IMR-90 (cell line): ENCODE data around the gene MLEC. TPM values are rescaled to one million over a fixed set of nuclear protein-coding genes. Genes with fewer than 3 reads are reported as not detected.

Experiments
- ATAC-seq: fragments of 200-7000 bp; cut with Tn5 transposase; 2 replicates; pipeline ENCODE4 v1.9.1; 2020; ENCODE audit warnings: low read depth, mild to moderate bottlenecking, moderate library complexity
- BruUV-seq: library from RNA; stranded (reverse); fragments of 400-500 nt; replicated peaks from 2 replicates; lab custom pipeline; 2021; lab: Mats Ljungman, UMichigan
- CTCF ChIA-PET: fragments of 300-600 bp; formaldehyde crosslinking; extraction: SDS; loops from one replicate; lab custom pipeline; 2021; ENCODE audit warnings: antibody characterized with exemption; lab: Yijun Ruan, JAX
- POLR2A ChIA-PET: fragments of 300-600 bp; sonication (Branson Sonifier 250); formaldehyde crosslinking; loops from one replicate; lab custom pipeline; 2022; ENCODE audit warnings: antibody characterized with exemption; ENCODE audit not compliant: unreplicated experiment; lab: Charles Lee
- DNase-seq: peaks from one replicate; pipeline ENCODE4 v3.0.0; 2013
- H2AFZ ChIP-seq: replicated peaks from 2 replicates; pipeline ENCODE3; 2013; ENCODE audit warnings: low read length, mild to moderate bottlenecking; ENCODE audit not compliant: poor library complexity
- H2AK5ac ChIP-seq: 2 replicates; pipeline ENCODE4 v1.6.1; 2013; ENCODE audit warnings: low read depth, low read length, inconsistent platforms
- H2AK9ac ChIP-seq: replicated peaks from 2 replicates; pipeline ENCODE3; 2013; ENCODE audit warnings: mild to moderate bottlenecking, low read depth, low read length, moderate library complexity; ENCODE audit not compliant: poor library complexity
- H2BK120ac ChIP-seq: 2 replicates; pipeline ENCODE4 v1.6.1; 2013; ENCODE audit warnings: low read depth, low read length, inconsistent platforms
- H2BK15ac ChIP-seq: 3 replicates; pipeline ENCODE4 v1.6.1; 2013; ENCODE audit warnings: low read depth, low read length, inconsistent platforms
- H2BK20ac ChIP-seq: 2 replicates; pipeline ENCODE4 v1.6.1; 2013; ENCODE audit warnings: low read depth, mild to moderate bottlenecking, inconsistent platforms, low read length, moderate library complexity
- H2BK5ac ChIP-seq: 2 replicates; pipeline ENCODE4 v1.6.1; 2013; ENCODE audit warnings: mild to moderate bottlenecking, low read depth, low read length, inconsistent platforms; ENCODE audit not compliant: poor library complexity, severe bottlenecking
- H3K14ac ChIP-seq: replicated peaks from 2 replicates; pipeline ENCODE4 v1.6.1; 2013; ENCODE audit warnings: low read depth, low read length, inconsistent platforms
- H3K18ac ChIP-seq: 2 replicates; pipeline ENCODE4 v1.6.1; 2013; ENCODE audit warnings: low read depth, low read length, control low read depth
- H3K23ac ChIP-seq: 2 replicates; pipeline ENCODE4 v1.6.1; 2013; ENCODE audit warnings: low read depth, low read length, inconsistent platforms
- H3K27ac ChIP-seq: 2 replicates; pipeline ENCODE4 v1.5.1; 2013; ENCODE audit warnings: mild to moderate bottlenecking, control low read depth, low read length; ENCODE audit not compliant: insufficient read depth
- H3K27me3 ChIP-seq: 2 replicates; pipeline ENCODE4 v1.6.1; 2013; ENCODE audit warnings: low read length; ENCODE audit not compliant: control insufficient read depth, insufficient read depth
- H3K36me3 ChIP-seq: 2 replicates; pipeline ENCODE4 v1.6.1; 2013; ENCODE audit warnings: low read length, mixed read lengths; ENCODE audit not compliant: control insufficient read depth, insufficient read depth
- H3K4ac ChIP-seq: 2 replicates; pipeline ENCODE4 v1.6.1; 2013; ENCODE audit warnings: low read depth, low read length, inconsistent platforms
- H3K4me1 ChIP-seq: 2 replicates; pipeline ENCODE4 v1.6.1; 2013; ENCODE audit warnings: low read length, mixed read lengths; ENCODE audit not compliant: control insufficient read depth, insufficient read depth
- H3K4me2 ChIP-seq: 2 replicates; pipeline ENCODE4 v1.6.1; 2013; ENCODE audit warnings: low read depth, mild to moderate bottlenecking, control low read depth, low read length, moderate library complexity
- H3K4me3 ChIP-seq: 2 replicates; pipeline ENCODE4 v1.5.1; 2013; ENCODE audit warnings: low read depth, mild to moderate bottlenecking, control low read depth, low read length, moderate library complexity; ENCODE audit not compliant: insufficient read depth
- H3K56ac ChIP-seq: 2 replicates; pipeline ENCODE4 v1.6.1; 2013; ENCODE audit warnings: low read length, inconsistent platforms; ENCODE audit not compliant: insufficient read depth; ENCODE audit errors: extremely low read depth
- H3K79me1 ChIP-seq, 2 experiments: 2 replicates each; pipeline ENCODE4 v1.6.1; 2013; ENCODE audit warnings: low read length in 2 of 2, inconsistent platforms in 1 of 2, low read depth in 1 of 2
- H3K9ac ChIP-seq: 2 replicates; pipeline ENCODE4 v1.6.1; 2013; ENCODE audit warnings: low read depth, low read length, control low read depth
- H3K9me1 ChIP-seq: 2 replicates; pipeline ENCODE4 v1.6.1; 2013; ENCODE audit warnings: low read length, inconsistent platforms; ENCODE audit not compliant: insufficient read depth
- H3K9me3 ChIP-seq: 2 replicates; pipeline ENCODE4 v1.6.1; 2013; ENCODE audit warnings: low read length; ENCODE audit not compliant: control insufficient read depth, insufficient read depth
- H4K20me1 ChIP-seq: 2 replicates; pipeline ENCODE4 v1.6.1; 2013; ENCODE audit warnings: low read length, inconsistent platforms; ENCODE audit not compliant: insufficient read depth
- H4K5ac ChIP-seq: 2 replicates; pipeline ENCODE4 v1.6.1; 2013; ENCODE audit warnings: mild to moderate bottlenecking, low read depth, low read length, control low read depth
- H4K8ac ChIP-seq, 2 experiments: 2 replicates each; pipeline ENCODE4 v1.6.1; 2013; ENCODE audit warnings: low read depth in 2 of 2, low read length in 2 of 2, control low read depth in 1 of 2, inconsistent platforms in 1 of 2
- H4K91ac ChIP-seq: 2 replicates; pipeline ENCODE4 v1.6.1; 2013; ENCODE audit warnings: low read depth, low read length, inconsistent platforms; ENCODE audit not compliant: insufficient read depth
- FOS ChIP-seq: fragments of 150-350 bp; IDR thresholded peaks from 2 replicates; pipeline ENCODE4 v1.6.1; 2016; ENCODE audit warnings: low read depth, low read length
- RAD21 ChIP-seq: IDR thresholded peaks from 2 replicates; pipeline ENCODE4 v1.6.1; 2012; ENCODE audit warnings: low read length, improper control_type of control experiment
- SMC3 ChIP-seq: fragments of 150-350 bp; IDR thresholded peaks from 2 replicates; pipeline ENCODE4 v1.6.1; 2016; ENCODE audit warnings: low read depth, mild to moderate bottlenecking, antibody characterized with exemption, low read length, moderate library complexity
- WGBS, 2 experiments: methylation state at CpG; one replicate each; pipeline versions ENCODE4 v1.1.5 to v1.1.7; 2013; ENCODE audit warnings: missing lambda C conversion rate in 2 of 2; ENCODE audit not compliant: insufficient read length in 1 of 2; ENCODE audit errors: extremely low coverage in 2 of 2; 5-methylcytosine and 5-hydroxymethylcytosine counted together
- dilution Hi-C: fragments of 300-500 bp; cut with HindIII; formaldehyde crosslinking; loops from one replicate; pipeline ENCODE4 v1.14.3; 2018; ENCODE audit warnings: low sequenced_read_pairs; ENCODE audit not compliant: unreplicated experiment
- in situ Hi-C: fragments of 300-500 bp; cut with MboI; formaldehyde crosslinking; loops from 3 replicates; pipeline ENCODE4 v1.14.3; 2019; ENCODE audit warnings: low sequenced_read_pairs, inconsistent platforms, mixed read lengths
- intact Hi-C: fragments of 100-400 bp; cut with micrococcal nuclease; formaldehyde crosslinking; loops from 2 replicates; pipeline ENCODE4 v1.10.0; 2022
- polyA plus RNA-seq, 3 experiments: library from polyadenylated mRNA; depleted of rRNA; stranded (reverse); fragments of >200 nt; gene quantifications; 2 replicates each; pipeline ENCODE4 v1.2.3, GENCODE V29; 2012; ENCODE audit warnings: low replicate concordance in 1 of 3
- total RNA-seq: library from RNA; depleted of rRNA; stranded (reverse); fragments of >200 nt; gene quantifications from 2 replicates; pipeline ENCODE4 v1.2.3, GENCODE V29; 2012
- TF ChIP-seq, protein P1 (sequence below): conservative IDR thresholded peaks from 2 replicates; pipeline ENCODE4 v1.5.1; 2012; ENCODE audit warnings: mild to moderate bottlenecking, low read depth, low read length, improper control_type of control experiment

MLEC gene
- total and polyA plus RNA-seq, 2 of the 4 experiments (the other 2 are of a cell fraction), result 44.1 to 137 TPM

DNA sequence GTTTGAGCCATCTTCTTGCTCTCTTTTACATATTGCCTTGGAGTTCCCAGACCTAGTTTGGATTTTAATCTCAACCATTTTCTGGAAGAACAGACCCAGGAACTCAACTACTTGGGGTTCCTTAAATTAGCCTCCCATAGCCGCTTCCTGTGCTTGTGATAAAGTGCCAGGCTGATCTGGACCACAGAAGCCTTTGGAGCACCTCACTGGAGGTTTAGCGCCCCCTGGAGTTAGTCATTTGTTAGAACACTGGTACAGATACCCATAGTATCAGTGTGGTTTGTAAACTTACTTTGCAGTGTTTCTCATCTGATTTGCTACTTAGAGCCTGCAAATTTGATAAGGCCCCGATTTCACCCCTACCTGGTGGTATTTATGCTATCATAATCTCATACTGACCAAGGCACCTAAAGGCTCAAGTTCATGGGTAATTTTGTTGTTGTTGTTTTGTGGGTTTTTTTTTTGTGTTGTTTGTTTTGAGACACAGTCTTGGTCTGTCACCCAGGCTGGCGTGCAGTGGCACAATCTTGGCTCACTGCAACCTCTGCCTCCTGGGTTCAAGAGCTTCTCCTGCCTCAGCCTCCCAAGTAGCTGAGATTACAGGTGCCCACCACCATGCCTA lies 27.0 kb downstream of the MLEC start:
- in situ Hi-C loops, result loop anchor here (5.0 kb wide), 1 partner anchor 132 kb away; the partner anchor contains the start of gene POP5

More for the DNA sequence above, 27.0 kb downstream of the MLEC start:
- Histone ChIP-seq H4K91ac (no peak overlapping the region), H3K9me1 (peaks cover 11% of the 10 kb centered on the region), H3K9ac (no peak overlapping the region), H3K36me3 (peaks cover 27% of the 10 kb centered on the region), H3K27ac (no peak overlapping the region), H2BK5ac (no peak overlapping the region), H2BK15ac (no peak overlapping the region), H3K79me1 (peaks cover 25 to 48% of the 10 kb centered on the region in 2 experiments), H3K4me2 (no peak overlapping the region), H3K56ac (no peak overlapping the region), H3K14ac (no peak overlapping the region), H4K8ac (no peak overlapping the region), H3K4ac (no peak overlapping the region), H4K5ac (no peak overlapping the region), H2AK5ac (no peak overlapping the region), H3K4me3 (no peak overlapping the region), H2BK120ac (no peak overlapping the region), H3K27me3 (no peaks in the 10 kb centered on the region), H3K4me1 (peaks cover 3% of the 10 kb centered on the region), H4K20me1 (peaks cover 5% of the 10 kb centered on the region; the same call in 1 of the 2 replicates), H2BK20ac (no peak overlapping the region), H3K9me3 (no peaks in the 10 kb centered on the region), H2AK9ac (no peak overlapping the region), H3K23ac (no peak overlapping the region), H2AFZ (no peak overlapping the region), H3K18ac (no peak overlapping the region)
- ATAC-seq, result peak; percentile 54
- intact Hi-C loops, result loop anchor here (1.0 to 5.0 kb wide), 4 partner anchors 67 to 387 kb away; partner anchors contain the start of gene PLA2G1B
- peak; percentile 82 for DNase-seq
- no TSS peak for BruUV-seq
- no CpG with 5 or more reads among the region's 4 CpGs for WGBS, 2 experiments
- dilution Hi-C loops, result no loop called here
- CTCF ChIA-PET, result interaction anchor here (0.9 kb wide), 1 partner anchor 67 kb away, joined by 3 read pairs; no protein-coding TSS in a partner anchor
- TF ChIP-seq SMC3 (peak; percentile 78), RAD21 (peak; percentile 73), FOS (no peak)
- TF ChIP-seq, protein P1, sequence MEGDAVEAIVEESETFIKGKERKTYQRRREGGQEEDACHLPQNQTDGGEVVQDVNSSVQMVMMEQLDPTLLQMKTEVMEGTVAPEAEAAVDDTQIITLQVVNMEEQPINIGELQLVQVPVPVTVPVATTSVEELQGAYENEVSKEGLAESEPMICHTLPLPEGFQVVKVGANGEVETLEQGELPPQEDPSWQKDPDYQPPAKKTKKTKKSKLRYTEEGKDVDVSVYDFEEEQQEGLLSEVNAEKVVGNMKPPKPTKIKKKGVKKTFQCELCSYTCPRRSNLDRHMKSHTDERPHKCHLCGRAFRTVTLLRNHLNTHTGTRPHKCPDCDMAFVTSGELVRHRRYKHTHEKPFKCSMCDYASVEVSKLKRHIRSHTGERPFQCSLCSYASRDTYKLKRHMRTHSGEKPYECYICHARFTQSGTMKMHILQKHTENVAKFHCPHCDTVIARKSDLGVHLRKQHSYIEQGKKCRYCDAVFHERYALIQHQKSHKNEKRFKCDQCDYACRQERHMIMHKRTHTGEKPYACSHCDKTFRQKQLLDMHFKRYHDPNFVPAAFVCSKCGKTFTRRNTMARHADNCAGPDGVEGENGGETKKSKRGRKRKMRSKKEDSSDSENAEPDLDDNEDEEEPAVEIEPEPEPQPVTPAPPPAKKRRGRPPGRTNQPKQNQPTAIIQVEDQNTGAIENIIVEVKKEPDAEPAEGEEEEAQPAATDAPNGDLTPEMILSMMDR, result peak; percentile 88
- POLR2A ChIA-PET, result no interaction called here
